ENCODE measurements around the gene FCSK. TPM values are rescaled to one million over a fixed set of nuclear protein-coding genes. Genes with fewer than 3 reads are reported as not detected.

The FCSK gene
- total and polyA plus RNA-seq, 2 experiments from 2014 or later, result 15.7 to 25.9 TPM

- no peak for TF ChIP-seq EZH2 (IDR thresholded peaks at IDR 0.05; ENCODE audit: borderline replicate concordance)
- Histone ChIP-seq H2AFZ (peak overlapping the region; percentile 96), H3K4me1 (ENCODE audit: insufficient read depth) (peaks cover 5% of the 10 kb centered on the region), H3K27me3 (no peaks in the 10 kb centered on the region), H3K9me3 (ENCODE audit: low read depth) (no peaks in the 10 kb centered on the region), H4K20me1 (ENCODE audit: insufficient read depth, poor library complexity, severe bottlenecking) (no peaks in the 10 kb centered on the region), H3K36me3 (replicated peaks; ENCODE audit: insufficient read depth, low read depth) (no peaks in the 10 kb centered on the region), H3K79me2 (peaks cover 8% of the 10 kb centered on the region), H3K9me2 (replicated peaks; ENCODE audit: insufficient read depth) (no peaks in the 10 kb centered on the region), H3K4me2 (peak overlapping the region; percentile 82), H3K4me3 (peak overlapping the region; percentile 91), H3K27ac (peak overlapping the region; percentile 100)
- DNase-seq (ENCODE audit: low spot score), result peak; percentile 53
- WGBS (ENCODE audit: low lambda C conversion rate, missing lambda C conversion rate), result under 1% methylated on average over 8 of the region's 8 CpGs
These were observed 538 bp upstream of the FCSK start for GRCh38 chr16:70453892-70454221.

- H3K4me2 ChIP-seq, result peak overlapping the region; percentile 82
- no peaks in the 10 kb centered on the region for H3K9me3 ChIP-seq (ENCODE audit: low read depth)
- DNase-seq (ENCODE audit: low spot score), result no peak
- peaks cover 8% of the 10 kb centered on the region for H3K79me2 ChIP-seq
- 90% methylated on average over 7 of the region's 7 CpGs for WGBS (ENCODE audit: low lambda C conversion rate, missing lambda C conversion rate)
- H3K9me2 ChIP-seq (replicated peaks; ENCODE audit: insufficient read depth), result no peaks in the 10 kb centered on the region
- H3K27ac ChIP-seq, result no peak overlapping the region
- TF ChIP-seq EZH2 (IDR thresholded peaks at IDR 0.05; ENCODE audit: borderline replicate concordance), result no peak
- TF ChIP-seq CTCF (IDR thresholded peaks at IDR 0.05; ENCODE audit: poor library complexity), result no peak
- TF ChIP-seq EZH2phosphoT487 (IDR thresholded peaks at IDR 0.05; ENCODE audit: low read depth, severe bottlenecking, unreplicated experiment), result no peak
- peaks cover 5% of the 10 kb centered on the region for H3K4me1 ChIP-seq (ENCODE audit: insufficient read depth)
- H2AFZ ChIP-seq, result no peak overlapping the region
- H3K36me3 ChIP-seq (replicated peaks; ENCODE audit: insufficient read depth, low read depth), result no peaks in the 10 kb centered on the region
- no peak overlapping the region for H3K4me3 ChIP-seq
- no peaks in the 10 kb centered on the region for H4K20me1 ChIP-seq (ENCODE audit: insufficient read depth, poor library complexity, severe bottlenecking)
- H3K27me3 ChIP-seq, result no peaks in the 10 kb centered on the region
These were observed 1.5 kb downstream of the FCSK start for GRCh38 chr16:70455910-70456309.

GRCh38 chr16:70457446-70458166 is 3.2 kb downstream of the FCSK start:
- H3K4me2 ChIP-seq, result no peak overlapping the region
- H3K27me3 ChIP-seq, result no peaks in the 10 kb centered on the region
- peaks cover 5% of the 10 kb centered on the region for H3K4me1 ChIP-seq (ENCODE audit: insufficient read depth)
- no peak for DNase-seq (ENCODE audit: low spot score)
- no peaks in the 10 kb centered on the region for H3K9me2 ChIP-seq (replicated peaks; ENCODE audit: insufficient read depth)
- no peaks in the 10 kb centered on the region for H4K20me1 ChIP-seq (ENCODE audit: insufficient read depth, poor library complexity, severe bottlenecking)
- no peak overlapping the region for H3K4me3 ChIP-seq
- H3K9me3 ChIP-seq (ENCODE audit: low read depth), result no peaks in the 10 kb centered on the region
- no peak overlapping the region for H2AFZ ChIP-seq
- H3K79me2 ChIP-seq, result peaks cover 8% of the 10 kb centered on the region
- 91% methylated on average over 5 of the region's 5 CpGs for WGBS (ENCODE audit: low lambda C conversion rate, missing lambda C conversion rate)
- H3K36me3 ChIP-seq (replicated peaks; ENCODE audit: insufficient read depth, low read depth), result no peaks in the 10 kb centered on the region
- no peak overlapping the region for H3K27ac ChIP-seq
- TF ChIP-seq CTCF (IDR thresholded peaks at IDR 0.05; ENCODE audit: poor library complexity) (no peak), EZH2phosphoT487 (IDR thresholded peaks at IDR 0.05; ENCODE audit: low read depth, severe bottlenecking, unreplicated experiment) (no peak), EZH2 (IDR thresholded peaks at IDR 0.05; ENCODE audit: borderline replicate concordance) (no peak)

GRCh38 chr16:70460737-70461261 is 6.4 kb downstream of the FCSK start:
- TF ChIP-seq EZH2 (IDR thresholded peaks at IDR 0.05; ENCODE audit: borderline replicate concordance) (no peak), CTCF (IDR thresholded peaks at IDR 0.05; ENCODE audit: poor library complexity) (no peak), EZH2phosphoT487 (IDR thresholded peaks at IDR 0.05; ENCODE audit: low read depth, severe bottlenecking, unreplicated experiment) (no peak)
- H3K36me3 ChIP-seq (replicated peaks; ENCODE audit: insufficient read depth, low read depth), result no peaks in the 10 kb centered on the region
- H3K79me2 ChIP-seq, result no peaks in the 10 kb centered on the region
- no peak overlapping the region for H3K4me3 ChIP-seq
- no peaks in the 10 kb centered on the region for H4K20me1 ChIP-seq (ENCODE audit: insufficient read depth, poor library complexity, severe bottlenecking)
- no peaks in the 10 kb centered on the region for H3K4me1 ChIP-seq (ENCODE audit: insufficient read depth)
- no peaks in the 10 kb centered on the region for H3K9me3 ChIP-seq (ENCODE audit: low read depth)
- DNase-seq (ENCODE audit: low spot score), result no peak
- no peaks in the 10 kb centered on the region for H3K9me2 ChIP-seq (replicated peaks; ENCODE audit: insufficient read depth)
- WGBS (ENCODE audit: low lambda C conversion rate, missing lambda C conversion rate), result 54% methylated on average over 8 of the region's 8 CpGs
- no peaks in the 10 kb centered on the region for H3K27me3 ChIP-seq
- no peak overlapping the region for H3K27ac ChIP-seq
- H3K4me2 ChIP-seq, result no peak overlapping the region
- H2AFZ ChIP-seq, result no peak overlapping the region

Data from hepatocyte (in vitro differentiated cells).